NT2/D1 (cell line): ENCODE data around the gene MAEL.

Experiments
- SUZ12 ChIP-seq: IDR thresholded peaks from 2 replicates; pipeline ENCODE4 v1.6.1; 2011; ENCODE audit not compliant: insufficient read length, insufficient read depth; ENCODE audit errors: extremely low read depth
- YY1 ChIP-seq: IDR thresholded peaks from 2 replicates; pipeline ENCODE4 v1.6.1; 2011; ENCODE audit not compliant: insufficient read length, insufficient read depth
- ZNF274 ChIP-seq: IDR thresholded peaks from 2 replicates; pipeline ENCODE4 v1.6.1; 2011; ENCODE audit warnings: mild to moderate bottlenecking, low read depth, low read length

GRCh38 chr1:167051907-167052306 lies 62.8 kb downstream of the MAEL start:
- TF ChIP-seq ZNF274 = no peak
- TF ChIP-seq SUZ12 = no peak
- TF ChIP-seq YY1 = no peak
